ENCODE measurements around the gene NCOA7.
"Not testable (repeated sequence)": the region's sequence is repeated elsewhere in the genome, so short reads cannot be mapped to it uniquely, and the experiment has no call there.

NCOA7 gene

GRCh38 chr6:125968493-125968892 lies 177.7 kb downstream of the NCOA7 start:
- H2AFZ ChIP-seq (ENCODE audit: low read depth, low read length) = no peak overlapping the region
- H3K4me1 ChIP-seq (ENCODE audit: low read length) = no peaks in the 10 kb centered on the region
- H3K9ac ChIP-seq (ENCODE audit: low read length) = no peak overlapping the region
- H3K27me3 ChIP-seq (ENCODE audit: low read depth, low read length) = no peaks in the 10 kb centered on the region
- no peak overlapping the region for H3K4me2 ChIP-seq (ENCODE audit: low read length)
- no peak overlapping the region for H3K27ac ChIP-seq (ENCODE audit: low read length)
- TF ChIP-seq EZH2phosphoT487 (IDR thresholded peaks at IDR 0.05; ENCODE audit: low read depth) (no peak), CTCF (IDR thresholded peaks at IDR 0.05; ENCODE audit: low read depth, low read length) (no peak)
- no peaks in the 10 kb centered on the region for H4K20me1 ChIP-seq (ENCODE audit: insufficient read depth, low read length)
- H3K36me3 ChIP-seq (replicated peaks; ENCODE audit: low read depth, low read length) = no peaks in the 10 kb centered on the region
- no peak overlapping the region for H3K4me3 ChIP-seq (ENCODE audit: low read length)
- no peaks in the 10 kb centered on the region for H3K9me3 ChIP-seq (ENCODE audit: insufficient read depth, low read length)
- H3K79me2 ChIP-seq (ENCODE audit: low read length) = no peaks in the 10 kb centered on the region

- H4K20me1 ChIP-seq (ENCODE audit: insufficient read depth, low read length) = no peaks in the 10 kb centered on the region
- no peak overlapping the region for H3K27ac ChIP-seq (ENCODE audit: low read length)
- no peak for TF ChIP-seq EZH2phosphoT487 (IDR thresholded peaks at IDR 0.05; ENCODE audit: low read depth)
- TF ChIP-seq CTCF (IDR thresholded peaks at IDR 0.05; ENCODE audit: low read depth, low read length) = no peak
- no peak overlapping the region for H3K4me3 ChIP-seq (ENCODE audit: low read length)
- no peaks in the 10 kb centered on the region for H3K36me3 ChIP-seq (replicated peaks; ENCODE audit: low read depth, low read length)
- no peak overlapping the region for H3K4me2 ChIP-seq (ENCODE audit: low read length)
- H3K79me2 ChIP-seq (ENCODE audit: low read length) = no peaks in the 10 kb centered on the region
- H3K9me3 ChIP-seq (ENCODE audit: insufficient read depth, low read length) = no peaks in the 10 kb centered on the region
- no peak overlapping the region for H3K9ac ChIP-seq (ENCODE audit: low read length)
- no peaks in the 10 kb centered on the region for H3K27me3 ChIP-seq (ENCODE audit: low read depth, low read length)
- H3K4me1 ChIP-seq (ENCODE audit: low read length) = peaks cover 3% of the 10 kb centered on the region; the same call in 1 of the 2 replicates
- no peak overlapping the region for H2AFZ ChIP-seq (ENCODE audit: low read depth, low read length)
Observed at GRCh38 chr6:125970760-125971159, 180.0 kb downstream of the NCOA7 start.

- H3K27ac ChIP-seq (ENCODE audit: low read length); H2AFZ ChIP-seq (ENCODE audit: low read depth, low read length); H3K4me3 ChIP-seq (ENCODE audit: low read length); H3K4me1 ChIP-seq (ENCODE audit: low read length); H3K27me3 ChIP-seq (ENCODE audit: low read depth, low read length); H3K4me2 ChIP-seq (ENCODE audit: low read length); H3K36me3 ChIP-seq (replicated peaks; ENCODE audit: low read depth, low read length); H3K9me3 ChIP-seq (ENCODE audit: insufficient read depth, low read length); H3K79me2 ChIP-seq (ENCODE audit: low read length); H3K9ac ChIP-seq (ENCODE audit: low read length); H4K20me1 ChIP-seq (ENCODE audit: insufficient read depth, low read length): not testable (repeated sequence)
Observed at GRCh38 chr6:125972478-125972877, 181.7 kb downstream of the NCOA7 start.

- Histone ChIP-seq H3K27me3 (ENCODE audit: low read depth, low read length) (no peaks in the 10 kb centered on the region), H3K4me3 (ENCODE audit: low read length) (peak overlapping the region; percentile 56), H3K36me3 (replicated peaks; ENCODE audit: low read depth, low read length) (no peaks in the 10 kb centered on the region), H3K9me3 (ENCODE audit: insufficient read depth, low read length) (no peaks in the 10 kb centered on the region), H3K9ac (ENCODE audit: low read length) (no peak overlapping the region), H2AFZ (ENCODE audit: low read depth, low read length) (no peak overlapping the region), H4K20me1 (ENCODE audit: insufficient read depth, low read length) (no peaks in the 10 kb centered on the region), H3K4me2 (ENCODE audit: low read length) (peak overlapping the region; percentile 62), H3K4me1 (ENCODE audit: low read length) (peaks cover 3% of the 10 kb centered on the region; the same call in 1 of the 2 replicates), H3K79me2 (ENCODE audit: low read length) (no peaks in the 10 kb centered on the region), H3K27ac (ENCODE audit: low read length) (no peak overlapping the region)
- TF ChIP-seq EZH2phosphoT487 (IDR thresholded peaks at IDR 0.05; ENCODE audit: low read depth) (no peak), CTCF (IDR thresholded peaks at IDR 0.05; ENCODE audit: low read depth, low read length) (peak; percentile 58)
Observed at GRCh38 chr6:125974214-125974866, 183.6 kb downstream of the NCOA7 start.

Measured in OCI-LY3 (cell line).